HG03571 (cell line): Measurements from ENCODE around the gene KLF15.

Experiments used
- ATAC-seq: cut with Tn5 transposase; IDR thresholded peaks from one replicate; pipeline ENCODE4 v1.9.1; 2021; ENCODE audit not compliant: unreplicated experiment

KLF15 gene

GRCh38 chr3:126357295-126358037, at the start of gene KLF15:
Gene KLF15 (minus strand): TSS chr3:126357408. CDS start chr3:126352922, 4,486 bp downstream.
- ATAC-seq: peak; percentile 69

DNA sequence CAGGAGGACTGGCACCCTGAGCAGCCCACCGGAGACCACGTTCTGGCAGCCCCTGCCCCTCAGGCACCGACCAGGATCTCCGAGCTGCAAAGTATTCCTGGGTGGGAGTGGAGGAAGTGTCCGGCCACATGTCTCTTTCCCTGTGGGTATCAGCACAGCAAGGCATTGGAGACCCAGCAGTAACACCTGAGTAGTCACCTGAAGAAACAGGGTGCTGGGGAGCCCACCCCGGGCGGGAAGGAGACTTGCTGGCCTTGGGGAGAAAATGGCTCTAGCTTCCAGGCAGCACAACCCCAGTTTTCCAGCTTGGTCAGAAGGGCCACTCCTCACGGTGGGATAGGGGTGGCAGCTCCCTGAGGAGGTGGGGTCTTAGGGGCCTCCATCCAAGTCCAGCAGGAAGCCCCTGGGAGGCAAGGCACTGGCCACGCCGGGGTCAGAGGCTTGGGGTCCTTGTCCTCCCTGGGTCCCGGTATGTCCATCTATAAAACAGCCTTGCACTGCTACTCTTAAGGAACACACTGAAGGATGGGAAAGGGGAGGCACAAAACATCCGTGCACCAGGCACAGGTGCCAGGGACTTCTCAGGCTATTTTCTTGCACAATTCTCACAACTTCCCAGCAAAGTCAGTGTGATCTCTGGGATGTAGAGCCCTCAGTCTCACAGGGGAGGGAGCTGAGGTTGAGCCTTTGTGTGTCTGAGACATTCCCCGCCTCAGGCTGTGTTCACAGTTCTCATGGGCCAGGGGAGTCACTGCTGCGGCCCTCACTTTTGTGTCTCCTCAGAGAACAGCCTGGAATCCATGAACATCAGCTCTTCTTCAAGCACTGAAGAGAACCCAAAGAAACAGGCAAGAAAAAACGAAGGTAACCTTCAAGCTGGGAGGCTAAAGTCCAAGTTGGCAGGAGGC, 49.4 kb upstream of the KLF15 start:
- ATAC-seq: no peak

- ATAC-seq: no peak
Measured at GRCh38 chr3:126402666-126403302, 45.6 kb upstream of the KLF15 start.

GRCh38 chr3:126402178-126402577, 45.0 kb upstream of the KLF15 start:
- no peak for ATAC-seq

DNA sequence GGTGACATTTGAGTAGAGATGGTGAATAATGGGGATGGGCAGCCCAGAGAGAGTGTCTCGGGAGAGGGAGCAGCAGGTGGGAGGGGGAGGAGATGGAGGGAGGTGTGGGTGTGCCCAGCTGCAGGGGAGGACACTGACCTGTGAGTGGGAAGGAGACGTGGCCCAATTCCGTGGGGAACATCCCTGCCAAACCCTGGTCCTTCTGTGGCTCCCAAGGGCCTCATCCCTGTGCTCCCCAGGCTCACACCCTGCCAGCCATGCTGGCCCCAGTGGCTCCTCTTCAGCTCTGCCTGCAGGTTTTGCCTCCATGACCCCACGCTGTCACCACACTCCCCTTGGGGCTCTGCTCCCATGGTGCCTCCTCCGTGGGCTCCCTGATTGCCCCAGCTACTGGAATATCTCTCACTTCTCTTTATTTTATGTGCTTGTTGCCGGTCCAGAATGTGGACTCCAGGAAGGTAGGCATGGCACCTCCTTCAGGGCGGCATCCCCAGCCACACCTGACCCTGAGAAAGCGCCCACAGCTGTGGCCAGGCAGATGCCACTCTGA, 44.5 kb upstream of the KLF15 start:
- no peak for ATAC-seq

- ATAC-seq: no peak
Measured at GRCh38 chr3:126399756-126400155, 42.5 kb upstream of the KLF15 start.

DNA sequence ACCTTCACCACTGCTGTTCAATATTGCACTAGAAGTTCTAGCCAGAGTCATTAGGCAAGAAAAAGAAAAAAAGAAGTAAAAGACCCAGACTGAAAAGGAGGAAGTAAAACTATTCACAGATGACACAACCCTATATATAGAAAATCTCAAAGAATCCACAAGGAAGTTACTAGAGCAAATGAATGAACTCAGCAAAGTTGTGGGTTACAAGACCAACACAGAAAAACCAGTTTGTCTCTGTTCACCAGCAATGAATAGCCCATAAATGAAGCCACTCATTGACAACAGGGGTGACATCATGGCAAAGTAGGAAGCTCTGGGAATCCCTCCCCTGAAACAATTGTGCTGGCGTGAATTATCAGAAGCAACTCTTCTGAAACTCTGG, 42.1 kb upstream of the KLF15 start:
- ATAC-seq: no peak

GRCh38 chr3:126398423-126399350, 41.5 kb upstream of the KLF15 start:
- no peak for ATAC-seq

- no peak for ATAC-seq
Measured at GRCh38 chr3:126397610-126398422, 40.6 kb upstream of the KLF15 start.

DNA sequence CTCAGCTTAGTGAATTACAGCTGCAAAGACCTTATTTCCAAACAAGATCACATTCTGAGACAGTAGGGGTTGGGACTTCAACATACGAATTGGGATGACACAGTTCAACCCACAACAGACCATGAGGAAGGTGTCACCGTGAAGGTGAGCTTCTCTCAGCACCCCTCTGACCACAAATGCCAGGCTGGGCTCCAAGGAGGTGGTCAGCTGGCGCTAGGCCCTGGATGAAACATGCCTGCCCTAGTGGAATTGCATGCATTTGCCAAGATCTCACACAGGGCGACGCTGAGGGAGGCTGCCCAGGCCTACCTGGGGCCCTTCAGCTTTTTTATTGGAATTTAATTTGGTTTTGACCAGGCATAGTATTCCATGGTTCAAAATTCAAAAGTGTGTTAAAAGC, 39.3 kb upstream of the KLF15 start:
- ATAC-seq: no peak

DNA sequence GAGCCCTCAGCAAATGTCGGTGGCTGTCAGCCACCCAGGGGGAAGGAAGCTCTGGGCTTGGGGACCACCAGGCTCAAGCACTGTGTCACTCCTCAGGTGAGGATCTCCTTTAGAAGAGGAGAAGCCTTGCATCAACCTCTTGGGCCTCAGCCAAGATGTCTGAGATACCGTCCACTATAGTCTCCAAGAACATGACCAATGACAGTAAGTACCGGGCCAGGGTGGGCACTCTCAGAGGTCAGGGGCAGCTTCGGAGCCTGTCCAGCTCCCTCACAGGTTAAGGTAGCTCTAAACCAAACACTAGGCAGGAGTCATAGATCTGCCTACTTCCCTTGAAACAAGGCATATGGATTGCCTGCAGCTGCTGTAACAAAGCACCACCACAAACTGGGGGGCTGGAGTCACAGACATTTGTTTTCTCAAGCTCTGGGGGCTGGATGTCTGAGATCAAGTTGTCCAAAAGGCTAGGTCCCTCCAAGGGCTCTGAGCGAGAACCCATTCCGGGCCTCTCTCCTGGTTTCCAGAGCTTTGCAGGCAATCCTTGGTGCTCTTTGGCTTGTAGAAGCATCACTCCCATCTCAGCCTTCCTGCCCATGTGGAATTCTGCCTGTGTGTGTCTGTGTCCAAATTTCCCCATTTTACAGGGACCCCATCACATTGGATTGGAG, 38.8 kb upstream of the KLF15 start:
- no peak for ATAC-seq

- ATAC-seq: no peak
Measured at GRCh38 chr3:126394977-126395321, 37.7 kb upstream of the KLF15 start.

- no peak for ATAC-seq
Measured at GRCh38 chr3:126394179-126394976, 37.2 kb upstream of the KLF15 start, which contains the start of gene CFAP100. Gene CFAP100 (plus strand): TSS chr3:126394909. CDS start chr3:126396001, 1,092 bp downstream.

DNA sequence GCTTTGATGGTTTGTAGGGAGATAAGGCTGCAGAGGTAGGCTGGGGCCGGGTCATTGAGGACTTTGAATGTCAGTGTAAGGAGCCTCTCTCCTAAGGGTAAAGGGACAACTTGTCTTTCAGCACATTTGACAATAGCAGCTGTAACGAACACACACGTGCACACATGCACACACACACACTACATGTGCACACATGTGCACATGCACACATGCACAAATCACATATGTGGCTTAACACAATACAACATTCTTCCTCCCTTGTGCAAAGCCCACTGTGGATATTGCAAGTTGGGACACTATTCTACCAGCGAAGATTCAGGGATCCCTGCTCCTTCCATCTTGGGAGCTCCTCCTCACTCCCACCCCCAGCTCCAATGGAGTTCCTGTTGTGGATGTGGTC, 36.4 kb upstream of the KLF15 start:
- no peak for ATAC-seq

DNA sequence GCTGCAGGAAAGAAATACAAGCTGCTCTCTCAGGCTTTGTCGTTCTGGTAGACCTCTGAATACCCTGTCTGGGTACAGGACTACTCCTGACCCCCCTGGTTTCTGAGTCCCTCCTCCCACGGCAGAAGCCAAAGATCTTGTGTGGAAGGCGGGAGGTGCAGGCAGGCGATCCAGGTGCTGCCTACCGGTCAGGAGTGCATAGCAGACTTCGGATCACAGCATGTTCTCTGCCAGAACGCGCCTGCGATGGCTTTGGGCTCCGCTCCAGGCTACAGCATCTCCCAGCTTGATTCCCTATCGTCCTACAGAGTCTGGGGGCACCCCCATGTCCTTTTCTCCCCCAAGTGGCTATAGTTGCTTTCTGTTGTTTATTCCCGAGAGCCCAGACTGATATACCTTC, 35.0 kb upstream of the KLF15 start:
- ATAC-seq: no peak

DNA sequence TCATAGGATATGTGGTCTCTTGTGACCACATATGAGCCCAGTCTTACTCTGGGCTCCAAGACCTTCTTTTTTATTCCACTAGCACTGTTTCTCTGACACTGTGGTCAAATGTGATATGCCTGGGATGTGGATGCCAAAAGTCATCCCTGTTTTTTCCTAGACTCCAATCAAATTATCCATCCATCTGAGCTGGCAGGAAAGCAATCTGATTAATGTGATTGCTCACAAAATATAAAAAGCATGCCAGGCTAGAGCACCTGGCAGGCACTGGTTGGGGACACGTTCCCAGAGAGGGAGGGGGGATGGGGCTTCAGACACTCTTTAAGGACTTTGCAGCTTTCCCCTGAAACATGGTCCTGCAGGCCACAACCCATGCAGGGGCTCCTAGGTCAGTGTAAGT, 34.4 kb upstream of the KLF15 start:
- no peak for ATAC-seq

GRCh38 chr3:126390751-126391150, 33.5 kb upstream of the KLF15 start:
- no peak for ATAC-seq

DNA sequence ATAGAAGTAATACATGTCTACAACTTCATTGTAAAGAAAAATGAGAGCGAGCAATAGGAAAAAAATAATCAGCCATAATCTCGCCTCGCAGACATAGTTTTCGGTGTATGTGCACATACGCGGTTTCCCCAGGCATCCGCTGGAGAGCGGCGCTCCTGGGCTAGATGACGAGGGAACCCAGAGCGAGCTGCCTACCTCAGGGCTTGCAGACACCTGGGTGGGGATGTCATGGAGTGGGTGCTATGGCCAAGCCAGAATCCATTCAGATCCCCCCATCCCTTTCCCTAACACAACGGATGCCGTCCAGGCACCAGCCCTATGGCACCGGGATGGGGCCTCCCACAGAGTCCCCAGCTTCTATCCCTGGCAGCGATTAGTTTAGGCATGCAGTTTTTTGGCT, 33.0 kb upstream of the KLF15 start:
- ATAC-seq: no peak
